Measurements from ENCODE around the gene ATOH7. TPM values are rescaled to one million over a fixed set of nuclear protein-coding genes. Genes with fewer than 3 reads are reported as not detected.

The ATOH7 gene
- total RNA-seq, 2 experiments from 2014 or later, result not detected

DNA sequence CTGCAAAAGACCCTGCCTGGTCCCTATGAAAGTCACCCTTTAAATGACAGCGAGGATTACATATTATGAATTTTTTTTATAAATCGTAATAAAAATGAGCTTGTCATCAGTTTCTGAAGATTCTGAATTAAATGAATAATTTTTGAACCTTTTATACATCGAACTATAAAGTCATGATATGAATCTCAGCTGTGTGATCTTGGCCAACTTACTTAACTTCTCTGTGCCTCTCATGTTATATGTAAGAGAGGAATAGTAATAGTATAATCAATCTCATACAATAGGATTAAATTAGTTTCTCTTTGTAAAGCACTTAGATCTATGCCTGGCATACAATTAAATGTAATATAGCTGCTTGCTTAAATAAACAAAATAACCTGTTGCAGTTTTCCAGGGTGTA, 5.3 kb upstream of the ATOH7 start:
- no peak for TF ChIP-seq CTCF (IDR thresholded peaks at IDR 0.05)
- Mint-ChIP-seq H3K4me3 (no peak overlapping the region), H3K27me3 (peaks cover 18% of the 10 kb centered on the region), H3K27ac (no peak overlapping the region), H3K9me3 (no peaks in the 10 kb centered on the region), H3K36me3 (ENCODE audit: low read depth) (no peaks in the 10 kb centered on the region), H3K4me1 (ENCODE audit: low read depth) (peaks cover under 1% of the 10 kb centered on the region)
- intact Hi-C loops (cut with DNase I, micrococcal nuclease), result no loop called here
- H3K9me3 ChIP-seq (ENCODE audit: control insufficient read depth in 1 of 2, insufficient read depth in 1 of 2, low read length in 2 of 2), result no peaks in the 10 kb centered on the region
- H3K4me3 ChIP-seq (ENCODE audit: low read length), result no peak overlapping the region
- ATAC-seq (ENCODE audit: poor library complexity) (no peak), DNase-seq (no peak)
- no peaks in the 10 kb centered on the region for H3K4me1 ChIP-seq (ENCODE audit: insufficient read depth, low read length)
- no peaks in the 10 kb centered on the region for H3K36me3 ChIP-seq (ENCODE audit: insufficient read depth, low read length)
- ChIA-PET POLR2A (no interaction called here), CTCF (no interaction called here)
- peaks cover 0 to 15% of the 10 kb centered on the region in 2 experiments for H3K27me3 ChIP-seq (ENCODE audit: control insufficient read depth in 1 of 2, insufficient read depth in 2 of 2, low read length in 2 of 2)
- no peak overlapping the region for H3K27ac ChIP-seq (ENCODE audit: low read depth in 1 of 2, low read length in 2 of 2)

DNA sequence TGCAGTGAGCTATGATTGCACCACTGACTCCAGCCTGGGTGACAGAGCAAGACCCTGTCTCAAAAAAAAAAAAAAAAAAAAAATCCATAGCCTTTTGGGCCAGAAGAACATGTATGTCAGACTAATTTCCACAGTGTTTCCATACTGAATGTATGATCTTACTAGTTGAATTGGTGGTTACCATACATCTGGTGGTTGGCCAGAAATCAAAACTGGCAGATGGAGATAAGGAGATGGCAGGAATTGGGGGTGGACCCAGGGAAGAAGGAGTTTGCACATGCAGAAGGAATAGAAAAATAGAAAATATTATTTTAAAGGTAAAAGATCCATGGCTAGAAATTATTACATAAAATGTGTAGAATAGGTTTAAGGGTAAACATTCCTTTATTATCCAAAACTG, 3.7 kb upstream of the ATOH7 start:
- Histone ChIP-seq H3K27me3 (ENCODE audit: control insufficient read depth in 1 of 2, insufficient read depth in 2 of 2, low read length in 2 of 2) (peaks cover 13 to 27% of the 10 kb centered on the region in 2 experiments), H3K27ac (ENCODE audit: low read depth in 1 of 2, low read length in 2 of 2) (no peak overlapping the region), H3K36me3 (ENCODE audit: insufficient read depth, low read length) (no peaks in the 10 kb centered on the region), H3K9me3 (ENCODE audit: control insufficient read depth in 1 of 2, insufficient read depth in 1 of 2, low read length in 2 of 2) (no peaks in the 10 kb centered on the region), H3K4me3 (ENCODE audit: low read length) (no peak overlapping the region), H3K4me1 (ENCODE audit: insufficient read depth, low read length) (peaks cover 11% of the 10 kb centered on the region)
- Mint-ChIP-seq H3K36me3 (ENCODE audit: low read depth) (no peaks in the 10 kb centered on the region), H3K27me3 (peaks cover 29% of the 10 kb centered on the region), H3K27ac (no peak overlapping the region), H3K4me3 (no peak overlapping the region), H3K9me3 (no peaks in the 10 kb centered on the region), H3K4me1 (ENCODE audit: low read depth) (peaks cover 11% of the 10 kb centered on the region)
- ChIA-PET CTCF (interaction anchor here (1.2 kb wide), 1 partner anchor 23 kb away, joined by 3 read pairs; no protein-coding TSS in a partner anchor), POLR2A (no interaction called here)
- no peak for TF ChIP-seq CTCF (IDR thresholded peaks at IDR 0.05)
- intact Hi-C loops (cut with DNase I, micrococcal nuclease), result no loop called here
- no peak for ATAC-seq (ENCODE audit: poor library complexity)
- DNase-seq, result no peak

DNA sequence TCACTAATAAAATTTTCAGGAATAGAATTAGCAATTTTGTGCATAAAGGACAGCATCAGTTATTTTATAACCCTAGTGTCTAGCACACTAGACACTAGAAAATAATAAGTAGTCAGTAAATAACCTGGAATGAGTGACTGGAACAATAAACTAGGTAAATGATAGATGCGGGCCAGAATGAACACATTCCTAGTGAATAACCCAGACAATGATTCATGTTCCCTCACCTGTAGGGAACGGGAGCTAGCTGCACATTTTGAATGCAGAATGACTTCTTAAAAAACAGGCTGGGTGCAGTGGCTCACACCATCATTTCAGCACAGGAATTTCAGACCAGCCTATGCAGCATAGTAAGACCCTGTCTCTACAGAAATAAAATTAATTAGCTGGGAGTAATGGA, 3.2 kb upstream of the ATOH7 start:
- intact Hi-C loops (cut with DNase I, micrococcal nuclease), result no loop called here
- no peak for ATAC-seq (ENCODE audit: poor library complexity)

More for the DNA sequence above, 3.2 kb upstream of the ATOH7 start:
- Mint-ChIP-seq H3K4me1 (ENCODE audit: low read depth) (peaks cover 12% of the 10 kb centered on the region), H3K27ac (no peak overlapping the region), H3K9me3 (no peaks in the 10 kb centered on the region), H3K36me3 (ENCODE audit: low read depth) (no peaks in the 10 kb centered on the region), H3K4me3 (no peak overlapping the region), H3K27me3 (peaks cover 34% of the 10 kb centered on the region)
- CTCF ChIA-PET, result interaction anchor here (1.2 kb wide), 1 partner anchor 22 kb away, joined by 3 read pairs; no protein-coding TSS in a partner anchor
- POLR2A ChIA-PET, result no interaction called here
- H3K36me3 ChIP-seq (ENCODE audit: insufficient read depth, low read length), result no peaks in the 10 kb centered on the region
- no peak for TF ChIP-seq CTCF (IDR thresholded peaks at IDR 0.05)
- DNase-seq, result no peak
- H3K4me1 ChIP-seq (ENCODE audit: insufficient read depth, low read length), result peaks cover 11% of the 10 kb centered on the region
- no peak overlapping the region for H3K4me3 ChIP-seq (ENCODE audit: low read length)
- peaks cover 16 to 31% of the 10 kb centered on the region in 2 experiments for H3K27me3 ChIP-seq (ENCODE audit: control insufficient read depth in 1 of 2, insufficient read depth in 2 of 2, low read length in 2 of 2)
- no peak overlapping the region for H3K27ac ChIP-seq (ENCODE audit: low read depth in 1 of 2, low read length in 2 of 2)
- H3K9me3 ChIP-seq (ENCODE audit: control insufficient read depth in 1 of 2, insufficient read depth in 1 of 2, low read length in 2 of 2), result no peaks in the 10 kb centered on the region
